Smooth muscle cell (in vitro differentiated cells): ENCODE data around the gene NUP62CL. TPM values are rescaled to one million over a fixed set of nuclear protein-coding genes. Genes with fewer than 3 reads are reported as not detected.

ENCODE experiments used
- DNase-seq: peaks from one replicate; lab custom pipeline; 2025; ENCODE audit not compliant: unreplicated experiment; lab: John Stamatoyannopoulos, UW
- H2AFZ ChIP-seq: fragments of 200-600 bp; sonication (generic); 2 replicates; pipeline ENCODE4 v1.6.0; 2016; ENCODE audit warnings: antibody characterized with exemption, low read depth, mild to moderate bottlenecking
- H3F3A ChIP-seq: fragments of 200-600 bp; sonication (generic); 2 replicates; pipeline ENCODE4 v1.6.0; 2017; ENCODE audit warnings: antibody characterized with exemption, low read depth
- H3K27ac ChIP-seq: fragments of 200-600 bp; sonication (generic); 2 replicates; pipeline ENCODE4 v1.5.1; 2016; ENCODE audit warnings: low read depth, mild to moderate bottlenecking
- H3K27me3 ChIP-seq: fragments of 200-600 bp; sonication (generic); 2 replicates; pipeline ENCODE4 v1.6.1; 2016; ENCODE audit warnings: low read depth, mild to moderate bottlenecking
- H3K36me3 ChIP-seq: fragments of 200-600 bp; sonication (generic); 2 replicates; pipeline ENCODE4 v1.5.1; 2016; ENCODE audit warnings: low read depth
- H3K4me1 ChIP-seq: fragments of 200-600 bp; sonication (generic); 2 replicates; pipeline ENCODE4 v1.5.1; 2016; ENCODE audit warnings: low read depth
- H3K4me2 ChIP-seq: fragments of 200-600 bp; sonication (generic); 2 replicates; pipeline ENCODE4 v1.6.0; 2016; ENCODE audit warnings: mild to moderate bottlenecking
- H3K4me3 ChIP-seq: fragments of 200-600 bp; sonication (generic); 2 replicates; pipeline ENCODE4 v1.5.1; 2016; ENCODE audit warnings: mild to moderate bottlenecking
- H3K79me2 ChIP-seq: fragments of 200-600 bp; sonication (generic); 2 replicates; pipeline ENCODE4 v1.6.0; 2016; ENCODE audit warnings: low read depth, mild to moderate bottlenecking
- H3K9ac ChIP-seq: fragments of 200-600 bp; sonication (generic); 2 replicates; pipeline ENCODE4 v1.6.0; 2016; ENCODE audit warnings: low read depth
- H3K9me3 ChIP-seq: fragments of 200-600 bp; sonication (generic); replicated peaks from 2 replicates; pipeline ENCODE4 v1.5.1; 2016; ENCODE audit warnings: low read depth
- H4K20me1 ChIP-seq: fragments of 200-600 bp; sonication (generic); 2 replicates; pipeline ENCODE4 v1.6.0; 2016; ENCODE audit warnings: low read depth
- WGBS: methylation state at CpG from one replicate; pipeline ENCODE4 v1.1.7; 2016; ENCODE audit warnings: low lambda C conversion rate; 5-methylcytosine and 5-hydroxymethylcytosine counted together
- polyA plus RNA-seq: library from polyadenylated mRNA; unstranded; fragments of >200 nt; fragmentation: Nextera tagmentation; extraction: Ambion mirVana; gene quantifications from 2 replicates; pipeline ENCODE4 v1.2.1, GENCODE V29; 2016
- total RNA-seq: library from RNA; depleted of rRNA; stranded (reverse); fragments of >200 nt; gene quantifications from 2 replicates; pipeline ENCODE4 v1.2.3, GENCODE V29; 2014
- TF ChIP-seq, protein P1 (sequence below): fragments of 200-600 bp; sonication (generic); IDR thresholded peaks from 2 replicates; pipeline ENCODE4 v1.5.1; 2017; ENCODE audit warnings: borderline replicate concordance, mild to moderate bottlenecking, antibody characterized with exemption; ENCODE audit not compliant: insufficient read depth, poor library complexity, severe bottlenecking

The NUP62CL gene
- total and polyA plus RNA-seq, 2 experiments from 2014 or later: 2.2 TPM; not detected in 1

DNA sequence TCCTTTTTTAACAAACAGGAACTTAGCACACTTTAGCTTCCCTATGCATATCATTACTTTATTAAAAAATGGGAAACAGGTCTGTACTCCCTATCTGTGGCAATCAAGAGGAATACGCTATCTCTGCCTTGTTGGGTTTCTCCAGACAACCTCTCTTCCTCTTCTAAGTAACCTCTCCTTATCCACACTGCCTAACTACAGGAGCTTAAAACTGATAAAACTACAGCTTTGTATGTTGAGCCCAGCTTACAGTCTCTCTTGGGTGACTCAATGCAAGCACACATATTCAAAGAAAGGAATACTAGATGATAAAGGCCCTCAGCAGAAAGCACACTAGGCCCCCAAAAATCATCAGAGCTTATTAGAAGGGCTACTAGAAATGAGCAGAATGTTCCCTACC lies 8.9 kb downstream of the NUP62CL start:
- H3K27ac ChIP-seq: no peak overlapping the region
- H3K36me3 ChIP-seq: no peaks in the 10 kb centered on the region
- no peaks in the 10 kb centered on the region for H3F3A ChIP-seq
- TF ChIP-seq, protein P1, sequence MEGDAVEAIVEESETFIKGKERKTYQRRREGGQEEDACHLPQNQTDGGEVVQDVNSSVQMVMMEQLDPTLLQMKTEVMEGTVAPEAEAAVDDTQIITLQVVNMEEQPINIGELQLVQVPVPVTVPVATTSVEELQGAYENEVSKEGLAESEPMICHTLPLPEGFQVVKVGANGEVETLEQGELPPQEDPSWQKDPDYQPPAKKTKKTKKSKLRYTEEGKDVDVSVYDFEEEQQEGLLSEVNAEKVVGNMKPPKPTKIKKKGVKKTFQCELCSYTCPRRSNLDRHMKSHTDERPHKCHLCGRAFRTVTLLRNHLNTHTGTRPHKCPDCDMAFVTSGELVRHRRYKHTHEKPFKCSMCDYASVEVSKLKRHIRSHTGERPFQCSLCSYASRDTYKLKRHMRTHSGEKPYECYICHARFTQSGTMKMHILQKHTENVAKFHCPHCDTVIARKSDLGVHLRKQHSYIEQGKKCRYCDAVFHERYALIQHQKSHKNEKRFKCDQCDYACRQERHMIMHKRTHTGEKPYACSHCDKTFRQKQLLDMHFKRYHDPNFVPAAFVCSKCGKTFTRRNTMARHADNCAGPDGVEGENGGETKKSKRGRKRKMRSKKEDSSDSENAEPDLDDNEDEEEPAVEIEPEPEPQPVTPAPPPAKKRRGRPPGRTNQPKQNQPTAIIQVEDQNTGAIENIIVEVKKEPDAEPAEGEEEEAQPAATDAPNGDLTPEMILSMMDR: no peak
- no peak overlapping the region for H2AFZ ChIP-seq
- no peaks in the 10 kb centered on the region for H3K79me2 ChIP-seq
- no peak overlapping the region for H3K4me3 ChIP-seq
- H3K27me3 ChIP-seq: no peaks in the 10 kb centered on the region
- DNase-seq: no peak
- H3K4me2 ChIP-seq: no peak overlapping the region
- WGBS: 90% methylated on average over 1 of the region's 1 CpG
- H4K20me1 ChIP-seq: no peaks in the 10 kb centered on the region
- H3K9ac ChIP-seq: no peak overlapping the region
- H3K9me3 ChIP-seq: no peaks in the 10 kb centered on the region
- H3K4me1 ChIP-seq: no peaks in the 10 kb centered on the region

DNA sequence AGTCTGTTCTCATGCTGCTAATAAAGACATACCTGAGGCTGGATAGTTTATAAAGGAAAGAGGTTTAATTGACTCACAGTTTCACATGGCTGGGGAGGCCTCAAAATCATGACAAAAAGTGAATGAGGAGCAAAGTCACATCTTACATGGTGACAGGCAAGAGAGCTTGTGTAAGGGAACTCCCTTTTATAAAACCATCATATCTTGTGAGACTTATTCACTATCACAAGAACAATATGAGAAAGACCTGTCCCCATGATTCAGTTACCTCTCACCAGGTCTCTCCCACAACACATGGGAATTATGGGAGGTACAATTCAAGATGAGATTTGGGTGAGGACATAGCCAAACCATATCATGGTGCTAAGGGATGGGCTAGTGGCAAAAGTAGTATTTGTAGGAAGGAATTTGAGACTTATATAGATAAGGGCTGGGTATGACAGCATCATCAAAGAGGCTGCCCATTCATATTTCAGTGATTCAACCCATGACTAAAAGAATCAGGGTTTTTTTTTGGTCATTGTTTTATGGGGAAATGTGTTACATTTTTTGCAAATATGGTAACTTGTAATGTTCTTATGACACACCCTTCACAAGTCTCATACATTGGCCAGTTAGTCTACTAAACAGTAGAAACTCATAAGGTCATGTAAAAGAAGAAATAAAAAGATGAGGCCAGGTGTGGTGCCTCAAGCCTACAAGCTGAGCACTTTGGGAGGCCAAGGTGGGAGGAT lies 34.7 kb downstream of the NUP62CL start:
- no peaks in the 10 kb centered on the region for H3K9me3 ChIP-seq
- no peaks in the 10 kb centered on the region for H3K79me2 ChIP-seq
- no peaks in the 10 kb centered on the region for H3K36me3 ChIP-seq
- no peak overlapping the region for H2AFZ ChIP-seq
- H3K4me3 ChIP-seq: no peak overlapping the region
- TF ChIP-seq, protein P1: no peak
- H3K27me3 ChIP-seq: no peaks in the 10 kb centered on the region
- H3K27ac ChIP-seq: no peak overlapping the region
- no peaks in the 10 kb centered on the region for H4K20me1 ChIP-seq
- no peak for DNase-seq
- no peak overlapping the region for H3K9ac ChIP-seq
- no peaks in the 10 kb centered on the region for H3K4me1 ChIP-seq
- H3K4me2 ChIP-seq: no peak overlapping the region
- H3F3A ChIP-seq: no peaks in the 10 kb centered on the region

DNA sequence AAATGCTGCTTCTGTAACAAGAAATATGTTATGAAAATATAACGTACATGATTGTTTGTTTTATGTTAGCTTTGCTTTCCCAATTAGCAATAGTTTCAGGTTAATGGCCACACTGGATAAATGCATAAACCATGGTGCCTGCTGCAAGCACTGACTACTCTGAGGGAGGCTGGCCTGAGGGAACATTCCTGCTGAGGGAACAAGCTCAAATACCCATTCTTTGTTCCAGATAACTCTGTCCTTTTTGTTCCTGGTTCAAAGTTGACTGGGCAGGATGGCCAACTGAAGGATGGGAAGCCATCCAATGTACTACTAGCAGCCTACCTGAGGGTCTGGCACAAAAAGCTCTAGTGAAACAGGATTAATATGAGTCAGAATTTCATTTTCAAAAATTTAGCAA lies 37.5 kb downstream of the NUP62CL start:
- no peak overlapping the region for H3K4me2 ChIP-seq
- no peaks in the 10 kb centered on the region for H3K79me2 ChIP-seq
- no peak overlapping the region for H3K27ac ChIP-seq
- H3K4me3 ChIP-seq: no peak overlapping the region
- no peak for DNase-seq
- H4K20me1 ChIP-seq: no peaks in the 10 kb centered on the region
- no peak overlapping the region for H2AFZ ChIP-seq
- H3K9me3 ChIP-seq: no peaks in the 10 kb centered on the region
- H3K27me3 ChIP-seq: no peaks in the 10 kb centered on the region
- no peaks in the 10 kb centered on the region for H3F3A ChIP-seq
- H3K36me3 ChIP-seq: no peaks in the 10 kb centered on the region
- no peak overlapping the region for H3K9ac ChIP-seq
- 85% methylated on average over 1 of the region's 1 CpG for WGBS
- H3K4me1 ChIP-seq: no peaks in the 10 kb centered on the region
- TF ChIP-seq, protein P1: no peak

DNA sequence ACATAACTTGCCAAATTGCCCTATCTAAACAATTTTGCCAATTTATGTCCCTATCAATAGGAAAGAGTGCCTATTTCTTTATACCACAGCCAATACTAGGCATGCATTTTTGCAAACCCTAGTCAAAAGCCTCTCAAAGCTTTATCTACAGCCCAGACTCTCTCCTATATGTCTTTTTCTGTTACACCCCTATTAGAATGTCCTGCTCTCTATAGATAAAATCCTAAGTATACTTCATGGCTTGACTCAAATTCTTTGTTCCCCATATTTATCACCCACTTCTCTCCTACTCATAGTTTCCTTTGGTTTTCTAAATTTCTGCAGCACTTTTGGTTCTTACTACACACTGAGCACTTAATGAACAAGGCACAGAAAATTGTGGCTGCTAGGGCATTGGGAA lies 38.0 kb downstream of the NUP62CL start:
- Histone ChIP-seq H3K79me2 (no peaks in the 10 kb centered on the region), H3K27me3 (no peaks in the 10 kb centered on the region), H3K4me3 (no peak overlapping the region), H3K27ac (no peak overlapping the region), H3K4me2 (no peak overlapping the region), H3F3A (no peaks in the 10 kb centered on the region), H3K9me3 (no peaks in the 10 kb centered on the region), H2AFZ (no peak overlapping the region), H3K9ac (no peak overlapping the region), H4K20me1 (no peaks in the 10 kb centered on the region), H3K36me3 (no peaks in the 10 kb centered on the region), H3K4me1 (no peaks in the 10 kb centered on the region)
- DNase-seq: no peak
- TF ChIP-seq, protein P1: no peak
